Naive B cell (primary cell): ENCODE measurements around the gene FOXK1. TPM values are rescaled to one million over a fixed set of nuclear protein-coding genes. Genes with fewer than 3 reads are reported as not detected.

Source experiments
- ATAC-seq, 2 donors: fragments of 150-1000 bp; cut with Tn5 transposase; 2 replicates each; pipeline ENCODE4 v1.10.0; 2021; ENCODE audit warnings: low read depth in 2 of 2, mild to moderate bottlenecking in 2 of 2, moderate library complexity in 2 of 2
- DNase-seq: peaks from one replicate; pipeline ENCODE4 v3.0.0; 2022
- H3K27ac Mint-ChIP-seq, 6 donors: one replicate each; pipeline ENCODE4 v1.8.0; 2020 to 2022; ENCODE audit warnings: mild to moderate bottlenecking in 6 of 6, mixed read lengths in 6 of 6, moderate library complexity in 5 of 6, inconsistent platforms in 2 of 6
- H3K27me3 Mint-ChIP-seq, 3 donors: one replicate each; pipeline ENCODE4 v1.8.0; 2021 to 2022; ENCODE audit warnings: mixed read lengths in 3 of 3, mild to moderate bottlenecking in 1 of 3
- H3K36me3 Mint-ChIP-seq, 2 donors: one replicate each; pipeline ENCODE4 v1.8.0; 2020 to 2022; ENCODE audit warnings: mixed read lengths in 2 of 2, inconsistent platforms in 1 of 2, mild to moderate bottlenecking in 1 of 2
- H3K4me1 Mint-ChIP-seq, 3 donors: one replicate each; pipeline ENCODE4 v1.8.0; 2020 to 2022; ENCODE audit warnings: mixed read lengths in 3 of 3, inconsistent platforms in 1 of 3, mild to moderate bottlenecking in 1 of 3, moderate library complexity in 1 of 3
- H3K4me3 Mint-ChIP-seq, 8 donors: one replicate each; pipeline ENCODE4 v1.8.0; 2020 to 2022; ENCODE audit warnings: mild to moderate bottlenecking in 8 of 8, mixed read lengths in 8 of 8, moderate library complexity in 8 of 8, inconsistent platforms in 2 of 8
- H3K9me3 Mint-ChIP-seq, 7 donors: one replicate each; pipeline ENCODE4 v1.8.0; 2020 to 2022; ENCODE audit warnings: mixed read lengths in 7 of 7, mild to moderate bottlenecking in 5 of 7, inconsistent platforms in 2 of 7, moderate library complexity in 1 of 7
- polyA plus RNA-seq, 6 donors: library from polyadenylated mRNA; unstranded; fragments of 300-500 nt; fragmentation: Illumina TruSeq; gene quantifications; one replicate each; pipeline ENCODE4 v1.2.3, GENCODE V29; 2021; ENCODE audit warnings: low read depth in 6 of 6

Gene FOXK1
- polyA plus RNA-seq, 6 donors from 2014 or later = 0.92 to 3.1 (median 1.8) TPM

- H3K36me3 Mint-ChIP-seq = no peaks in the 10 kb centered on the region
- H3K27ac Mint-ChIP-seq = peak overlapping the region; percentile 81 to 96 (median 94)
- H3K9me3 Mint-ChIP-seq = no peaks in the 10 kb centered on the region
- peak; percentile 78 to 79 for ATAC-seq
- H3K4me3 Mint-ChIP-seq = peak overlapping the region; percentile 90 to 96 (median 92)
- peaks cover 28 to 46% (median 33%) of the 10 kb centered on the region in 3 donors for H3K4me1 Mint-ChIP-seq
- peak; percentile 62 for DNase-seq
- no peaks in the 10 kb centered on the region for H3K27me3 Mint-ChIP-seq
Observed at GRCh38 chr7:4725014-4725849, 43.1 kb downstream of the FOXK1 start.

GRCh38 chr7:4725850-4726450 is 43.9 kb downstream of the FOXK1 start:
- H3K36me3 Mint-ChIP-seq = no peaks in the 10 kb centered on the region
- H3K9me3 Mint-ChIP-seq = no peaks in the 10 kb centered on the region
- peak overlapping the region; percentile 90 to 96 (median 92) for H3K4me3 Mint-ChIP-seq
- DNase-seq = no peak
- no peak for ATAC-seq
- H3K4me1 Mint-ChIP-seq = peaks cover 28 to 39% (median 31%) of the 10 kb centered on the region in 3 donors
- no peaks in the 10 kb centered on the region for H3K27me3 Mint-ChIP-seq
- peak overlapping the region; percentile 88 to 96 (median 94) for H3K27ac Mint-ChIP-seq

- Mint-ChIP-seq H3K27me3 (no peaks in the 10 kb centered on the region), H3K4me3 (peak overlapping the region in 6 of 8 donors; percentile 1 to 93 (median 79)), H3K27ac (peak overlapping the region in 2 of 6 donors; percentile 49 to 91), H3K4me1 (peaks cover 25 to 37% (median 30%) of the 10 kb centered on the region in 3 donors), H3K9me3 (no peaks in the 10 kb centered on the region), H3K36me3 (no peaks in the 10 kb centered on the region)
- ATAC-seq (no peak), DNase-seq (no peak)
Observed at GRCh38 chr7:4726566-4726965, 44.5 kb downstream of the FOXK1 start.

GRCh38 chr7:4727914-4728705 is 46.0 kb downstream of the FOXK1 start:
- H3K27me3 Mint-ChIP-seq = no peaks in the 10 kb centered on the region
- ATAC-seq = no peak

GRCh38 chr7:4729266-4729665 is 47.2 kb downstream of the FOXK1 start:
- no peak for DNase-seq
- H3K27ac Mint-ChIP-seq = no peak overlapping the region
- no peaks in the 10 kb centered on the region for H3K27me3 Mint-ChIP-seq
- H3K4me3 Mint-ChIP-seq = no peak overlapping the region
- H3K4me1 Mint-ChIP-seq = peaks cover 40 to 53% (median 45%) of the 10 kb centered on the region in 3 donors
- H3K9me3 Mint-ChIP-seq = no peaks in the 10 kb centered on the region
- ATAC-seq = no peak
- H3K36me3 Mint-ChIP-seq = peaks cover 0 to 7% of the 10 kb centered on the region in 2 donors

More at GRCh38 chr7:4727914-4728705, 46.0 kb downstream of the FOXK1 start:
- no peak for DNase-seq
- Mint-ChIP-seq H3K36me3 (peaks cover 0 to 7% of the 10 kb centered on the region in 2 donors), H3K9me3 (no peaks in the 10 kb centered on the region), H3K27ac (no peak overlapping the region), H3K4me1 (peaks cover 30 to 48% (median 40%) of the 10 kb centered on the region in 3 donors), H3K4me3 (no peak overlapping the region)

GRCh38 chr7:4730276-4730675 is 48.2 kb downstream of the FOXK1 start:
- Mint-ChIP-seq H3K4me1 (peaks cover 34 to 48% (median 38%) of the 10 kb centered on the region in 3 donors), H3K9me3 (no peaks in the 10 kb centered on the region), H3K36me3 (peaks cover 0 to 7% of the 10 kb centered on the region in 2 donors), H3K27ac (no peak overlapping the region), H3K4me3 (no peak overlapping the region), H3K27me3 (no peaks in the 10 kb centered on the region)
- DNase-seq (no peak), ATAC-seq (no peak)

GRCh38 chr7:4730971-4731370 is 48.9 kb downstream of the FOXK1 start:
- Mint-ChIP-seq H3K4me1 (peaks cover 31 to 45% (median 37%) of the 10 kb centered on the region in 3 donors), H3K27me3 (no peaks in the 10 kb centered on the region), H3K36me3 (peaks cover 0 to 7% of the 10 kb centered on the region in 2 donors), H3K4me3 (peak overlapping the region in 1 of 8 donors; percentile 15), H3K27ac (no peak overlapping the region), H3K9me3 (no peaks in the 10 kb centered on the region)
- DNase-seq = no peak
- ATAC-seq = no peak

GRCh38 chr7:4731803-4732202 is 49.7 kb downstream of the FOXK1 start:
- Mint-ChIP-seq H3K4me1 (peaks cover 24 to 43% (median 36%) of the 10 kb centered on the region in 3 donors), H3K27ac (no peak overlapping the region), H3K36me3 (peaks cover 0 to 7% of the 10 kb centered on the region in 2 donors), H3K27me3 (no peaks in the 10 kb centered on the region), H3K9me3 (no peaks in the 10 kb centered on the region), H3K4me3 (no peak overlapping the region)
- ATAC-seq (no peak), DNase-seq (no peak)

GRCh38 chr7:4733936-4734528 is 51.9 kb downstream of the FOXK1 start:
- peaks cover 0 to 7% of the 10 kb centered on the region in 2 donors for H3K36me3 Mint-ChIP-seq
- peak overlapping the region in 4 of 6 donors; percentile 22 to 95 (median 68) for H3K27ac Mint-ChIP-seq
- H3K4me3 Mint-ChIP-seq = peak overlapping the region in 1 of 8 donors; percentile 22
- DNase-seq (no peak), ATAC-seq (peak in 1 of 2 donors; percentile 21)
- no peaks in the 10 kb centered on the region for H3K27me3 Mint-ChIP-seq
- H3K4me1 Mint-ChIP-seq = peaks cover 35 to 54% (median 42%) of the 10 kb centered on the region in 3 donors
- H3K9me3 Mint-ChIP-seq = no peaks in the 10 kb centered on the region

- ATAC-seq (no peak), DNase-seq (no peak)
- H3K9me3 Mint-ChIP-seq = no peaks in the 10 kb centered on the region
- H3K4me3 Mint-ChIP-seq = no peak overlapping the region
- H3K27ac Mint-ChIP-seq = peak overlapping the region in 3 of 6 donors; percentile 10 to 88 (median 43)
- H3K27me3 Mint-ChIP-seq = no peaks in the 10 kb centered on the region
- H3K4me1 Mint-ChIP-seq = peaks cover 42 to 62% (median 50%) of the 10 kb centered on the region in 3 donors
- H3K36me3 Mint-ChIP-seq = peaks cover 0 to 7% of the 10 kb centered on the region in 2 donors
Observed at GRCh38 chr7:4734587-4735345, 52.7 kb downstream of the FOXK1 start.

GRCh38 chr7:4737300-4737699 is 55.2 kb downstream of the FOXK1 start:
- H3K4me3 Mint-ChIP-seq = no peak overlapping the region
- peaks cover 35 to 70% (median 43%) of the 10 kb centered on the region in 3 donors for H3K4me1 Mint-ChIP-seq
- no peaks in the 10 kb centered on the region for H3K9me3 Mint-ChIP-seq
- no peaks in the 10 kb centered on the region for H3K27me3 Mint-ChIP-seq
- ATAC-seq (no peak), DNase-seq (no peak)
- H3K36me3 Mint-ChIP-seq = peaks cover 0 to 6% of the 10 kb centered on the region in 2 donors
- peak overlapping the region in 2 of 6 donors; percentile 12 to 57 for H3K27ac Mint-ChIP-seq
